ENCODE results near the gene SMIM1.
A peak's percentile ranks its signal among the peaks of the same experiment; 100 is the strongest.

SMIM1 gene

DNA sequence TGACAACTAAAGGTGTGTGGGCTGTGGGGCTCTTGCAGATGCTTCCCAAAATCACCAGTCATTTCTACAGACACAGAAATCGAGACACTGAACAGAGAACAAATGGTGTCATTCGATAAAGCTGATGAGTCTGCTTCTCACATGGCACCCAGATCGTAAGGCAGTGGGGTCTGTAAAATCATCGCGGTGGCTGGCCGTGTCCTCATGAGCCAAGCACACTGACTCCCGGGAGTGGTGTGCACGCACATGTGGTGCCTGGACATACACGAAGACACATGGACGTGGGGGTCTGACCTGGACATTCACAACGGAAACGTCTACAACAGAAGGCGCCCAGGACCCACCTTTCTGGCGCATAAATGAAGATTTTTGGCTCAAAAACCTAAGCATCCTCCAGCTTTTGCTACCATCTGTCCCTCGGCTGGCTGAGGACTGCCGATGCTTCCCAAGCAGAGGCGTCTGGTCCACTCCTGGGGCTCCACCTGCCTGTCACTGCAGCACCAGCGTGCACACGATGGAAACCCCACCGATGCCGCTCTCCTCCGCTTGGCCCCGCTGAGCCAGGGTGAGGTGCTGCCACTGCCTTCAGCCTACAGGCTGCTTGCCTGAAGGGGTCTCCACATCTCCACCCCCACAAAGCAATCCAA lies 6.8 kb downstream of the SMIM1 start:
- TF ChIP-seq, protein P1, sequence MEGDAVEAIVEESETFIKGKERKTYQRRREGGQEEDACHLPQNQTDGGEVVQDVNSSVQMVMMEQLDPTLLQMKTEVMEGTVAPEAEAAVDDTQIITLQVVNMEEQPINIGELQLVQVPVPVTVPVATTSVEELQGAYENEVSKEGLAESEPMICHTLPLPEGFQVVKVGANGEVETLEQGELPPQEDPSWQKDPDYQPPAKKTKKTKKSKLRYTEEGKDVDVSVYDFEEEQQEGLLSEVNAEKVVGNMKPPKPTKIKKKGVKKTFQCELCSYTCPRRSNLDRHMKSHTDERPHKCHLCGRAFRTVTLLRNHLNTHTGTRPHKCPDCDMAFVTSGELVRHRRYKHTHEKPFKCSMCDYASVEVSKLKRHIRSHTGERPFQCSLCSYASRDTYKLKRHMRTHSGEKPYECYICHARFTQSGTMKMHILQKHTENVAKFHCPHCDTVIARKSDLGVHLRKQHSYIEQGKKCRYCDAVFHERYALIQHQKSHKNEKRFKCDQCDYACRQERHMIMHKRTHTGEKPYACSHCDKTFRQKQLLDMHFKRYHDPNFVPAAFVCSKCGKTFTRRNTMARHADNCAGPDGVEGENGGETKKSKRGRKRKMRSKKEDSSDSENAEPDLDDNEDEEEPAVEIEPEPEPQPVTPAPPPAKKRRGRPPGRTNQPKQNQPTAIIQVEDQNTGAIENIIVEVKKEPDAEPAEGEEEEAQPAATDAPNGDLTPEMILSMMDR (IDR thresholded peaks at IDR 0.05; ENCODE audit: control extremely low read depth, extremely low read depth, low read depth, missing control alignments) = no peak
- CTCF ChIA-PET = interaction anchor here (0.8 to 1.3 kb wide), 2 partner anchors 25 to 127 kb away, joined by 3 to 4 read pairs; no protein-coding TSS in a partner anchor

DNA sequence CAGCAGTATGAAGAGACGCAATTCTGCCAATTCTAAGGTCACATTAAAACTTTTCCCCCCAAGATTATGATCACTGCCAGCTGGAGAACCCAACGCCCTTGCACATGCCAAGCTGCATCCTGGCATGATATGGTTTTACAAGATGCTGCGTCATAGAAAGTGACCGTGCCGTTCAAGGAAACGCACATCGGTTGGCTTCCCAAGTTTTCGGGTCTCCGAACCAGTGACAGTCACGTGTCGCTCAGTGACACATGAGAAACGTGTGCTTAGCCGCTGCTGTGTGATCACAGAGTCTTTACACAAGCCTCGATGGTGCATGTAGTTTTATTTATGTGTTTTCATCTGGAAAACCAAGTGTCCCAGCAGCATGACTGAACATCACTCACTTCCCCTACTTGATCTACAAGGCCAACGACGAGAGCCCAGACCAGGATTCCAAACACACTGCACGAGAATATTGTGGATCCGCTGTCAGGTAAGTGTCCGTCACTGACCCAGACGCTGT lies 7.4 kb downstream of the SMIM1 start:
- ChIA-PET CTCF (no interaction called here), POLR2A (no interaction called here)

More for the DNA sequence above, 6.8 kb downstream of the SMIM1 start:
- DNase-seq (ENCODE audit: extremely low spot score) = no peak
- POLR2A ChIA-PET = no interaction called here

DNA sequence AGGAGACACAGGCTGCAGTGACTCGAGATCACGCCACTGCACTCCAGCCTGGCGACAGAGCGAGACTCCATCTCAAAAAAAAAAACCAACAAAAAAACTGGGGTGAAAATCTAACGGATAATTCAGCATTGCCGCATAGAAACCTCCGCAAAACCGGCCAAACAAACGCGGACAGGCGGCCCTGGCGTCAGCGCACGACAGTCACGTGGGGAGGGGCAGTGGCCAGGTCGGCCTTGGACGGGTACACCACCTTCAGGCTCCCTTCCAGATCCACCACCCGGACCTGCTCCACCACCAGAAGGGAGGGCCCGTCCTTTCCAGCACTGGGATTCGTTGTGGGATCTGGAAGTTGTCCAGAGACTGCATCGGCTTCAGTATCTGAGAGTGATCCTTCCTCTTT lies 8.4 kb downstream of the SMIM1 start:
- ChIA-PET POLR2A (no interaction called here), CTCF (no interaction called here)
- DNase-seq (ENCODE audit: extremely low spot score) = no peak
- TF ChIP-seq, protein P1 (IDR thresholded peaks at IDR 0.05; ENCODE audit: control extremely low read depth, extremely low read depth, low read depth, missing control alignments) = no peak

More for the DNA sequence above, 7.4 kb downstream of the SMIM1 start:
- TF ChIP-seq, protein P1 (IDR thresholded peaks at IDR 0.05; ENCODE audit: control extremely low read depth, extremely low read depth, low read depth, missing control alignments) = no peak
- no peak for DNase-seq (ENCODE audit: extremely low spot score)

DNA sequence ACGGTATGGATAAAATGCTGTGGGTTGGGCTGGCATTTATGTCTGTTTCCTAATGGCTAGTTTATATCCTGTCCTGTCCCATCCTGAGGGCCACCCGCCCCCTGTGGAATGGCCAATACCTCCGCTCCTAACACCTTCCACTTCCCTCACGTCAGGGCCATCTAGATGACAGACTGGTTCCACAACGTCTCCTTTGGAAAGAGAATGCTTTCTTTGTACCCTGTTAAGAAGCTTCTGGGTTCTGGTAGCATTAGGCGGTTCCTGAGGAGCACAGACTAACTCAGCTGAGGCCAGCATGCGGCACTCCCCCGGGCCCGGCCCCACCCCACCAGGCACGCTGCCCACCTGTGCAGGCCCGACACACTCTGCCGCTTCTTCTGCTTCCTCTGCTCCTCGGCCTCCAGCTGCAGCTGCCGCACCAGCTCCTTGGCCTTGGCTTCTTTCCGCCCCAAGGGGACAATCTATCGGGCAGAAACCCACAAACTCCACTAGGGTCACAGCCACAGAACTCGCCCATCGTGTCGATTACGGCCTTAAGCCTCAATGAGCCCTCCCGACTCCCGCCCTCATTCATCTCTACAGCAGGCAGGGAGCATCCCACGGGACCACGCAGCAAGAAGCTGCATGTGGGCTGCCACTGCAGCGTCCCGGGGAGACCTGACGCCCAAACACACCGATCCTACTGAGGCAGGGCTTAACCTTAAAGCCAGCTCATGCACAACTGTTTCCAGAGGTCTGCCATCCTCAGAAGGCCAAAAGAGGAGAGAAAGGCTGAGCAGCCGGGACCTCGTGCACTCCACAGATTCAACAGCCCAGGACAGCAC lies 11.3 kb downstream of the SMIM1 start:
- ChIA-PET POLR2A (no interaction called here), CTCF (interaction anchor here (1.3 to 2.3 kb wide), 4 partner anchors 8 to 23 kb away, joined by 3 to 13 read pairs (median 6); no protein-coding TSS in a partner anchor)
- DNase-seq (ENCODE audit: extremely low spot score) = no peak
- TF ChIP-seq, protein P1 (IDR thresholded peaks at IDR 0.05; ENCODE audit: control extremely low read depth, extremely low read depth, low read depth, missing control alignments) = no peak

DNA sequence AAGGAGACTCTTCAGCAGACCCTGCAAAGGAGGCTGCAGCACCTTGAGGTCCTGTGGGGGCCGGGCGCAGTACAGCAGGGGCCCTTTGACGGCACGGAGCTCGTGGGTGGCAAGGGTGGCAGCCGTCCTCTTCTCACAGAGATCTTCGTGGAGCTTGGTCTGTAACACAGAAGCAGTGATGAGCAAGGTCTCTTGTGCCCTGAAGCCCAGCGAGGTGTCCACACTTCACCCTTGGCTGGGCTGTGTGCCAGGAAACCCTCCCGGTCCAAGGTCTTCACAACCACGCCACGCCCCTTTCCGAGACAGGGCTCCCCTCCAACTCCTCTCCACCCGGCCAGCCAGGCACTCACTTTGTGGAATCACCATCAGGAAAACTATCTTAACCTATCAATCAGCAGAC lies 12.5 kb downstream of the SMIM1 start:
- ChIA-PET POLR2A (no interaction called here), CTCF (interaction anchor here (0.9 to 2.3 kb wide), 6 partner anchors 9 to 25 kb away, joined by 3 to 13 read pairs (median 4); partner anchors contain the start of gene LRRC47)
- TF ChIP-seq, protein P1 (IDR thresholded peaks at IDR 0.05; ENCODE audit: control extremely low read depth, extremely low read depth, low read depth, missing control alignments) = no peak
- DNase-seq (ENCODE audit: extremely low spot score) = no peak

DNA sequence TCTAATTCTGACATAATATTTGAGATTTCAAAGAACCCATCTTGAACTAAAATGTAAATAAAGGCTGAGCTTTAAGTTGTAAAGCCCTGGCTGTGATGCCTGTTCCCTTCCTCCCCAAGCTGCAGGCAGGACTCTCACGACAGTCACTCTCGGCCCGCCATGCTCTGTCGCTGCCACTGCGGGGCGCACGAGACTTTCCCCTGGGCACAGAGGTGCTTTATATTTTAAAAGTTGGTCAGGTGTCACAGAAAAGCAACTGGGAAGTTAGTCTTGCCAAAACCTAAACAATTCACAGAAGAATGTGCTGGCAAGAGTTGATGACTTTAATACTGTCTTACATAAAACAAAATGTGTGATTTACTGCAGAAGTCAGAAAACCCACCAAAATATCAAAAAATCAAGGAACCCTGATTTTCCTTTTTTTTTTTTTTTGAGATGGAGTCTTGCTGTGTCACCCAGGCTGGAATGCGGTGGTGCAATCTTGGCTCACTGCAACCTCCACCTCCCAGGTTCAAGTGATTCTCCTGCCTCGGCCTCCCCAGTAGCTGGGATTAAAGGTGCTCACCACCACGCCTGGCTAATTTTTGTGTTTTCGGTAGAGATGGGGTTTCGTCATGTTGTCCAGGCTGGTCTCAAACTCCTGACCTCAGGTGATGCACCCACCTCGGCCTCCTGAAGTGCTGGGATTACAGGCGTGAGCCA lies 13.1 kb downstream of the SMIM1 start:
- ChIA-PET POLR2A (no interaction called here), CTCF (interaction anchor here (0.9 to 2.3 kb wide), 6 partner anchors 8 to 25 kb away, joined by 3 to 13 read pairs (median 4); partner anchors contain the start of gene LRRC47)
- TF ChIP-seq, protein P1 (IDR thresholded peaks at IDR 0.05; ENCODE audit: control extremely low read depth, extremely low read depth, low read depth, missing control alignments) = peak; percentile 32
- no peak for DNase-seq (ENCODE audit: extremely low spot score)

Measured in GM10248 (cell line).